Renal pelvis (tissue), 4 donors: ENCODE results near the gene PRDM16. TPM values are rescaled to one million over a fixed set of nuclear protein-coding genes. Genes with fewer than 3 reads are reported as not detected.

Experiments
- DNase-seq: peaks from one replicate; pipeline ENCODE4 v3.0.0-alpha.2; 2013
- polyA plus RNA-seq, 3 donors: library from polyadenylated mRNA; unstranded; fragments of 120-200 nt; gene quantifications; one replicate each; pipeline ENCODE4 v1.2.1, GENCODE V29; 2013; ENCODE audit not compliant: insufficient read length in 3 of 3

PRDM16 gene
- polyA plus RNA-seq, 3 donors = 7.2 to 9.6 (median 9.3) TPM

DNA sequence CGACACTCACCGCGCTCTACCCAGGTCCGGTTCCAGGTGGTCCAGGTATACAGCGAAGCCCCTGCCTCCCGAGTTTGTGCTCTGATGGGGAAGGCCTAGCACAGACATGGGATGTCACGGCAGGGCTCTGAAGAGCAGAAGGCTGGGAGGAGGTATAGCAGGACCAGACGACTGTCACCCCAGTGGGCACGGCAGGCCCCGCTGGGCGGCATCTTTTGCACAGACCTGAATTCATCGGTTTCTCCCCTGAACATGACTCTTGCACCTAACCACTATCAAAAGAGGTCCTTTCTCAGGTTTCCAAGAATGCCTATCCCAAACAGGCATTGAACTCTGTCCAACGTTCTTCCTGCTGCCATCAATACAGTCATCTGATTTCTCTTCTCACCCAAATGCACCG is 416.0 kb downstream of the PRDM16 start:
- DNase-seq = no peak

Other genes with a start within 250 kb of the PRDM16 start
- gene ACTRT2, start 47.7 kb upstream of the PRDM16 start, polyA plus RNA-seq = not detected